Hepatocyte (in vitro differentiated cells): ENCODE results near the gene COMT. TPM values are rescaled to one million over a fixed set of nuclear protein-coding genes. Genes with fewer than 3 reads are reported as not detected.

Experiments
- DNase-seq: peaks from one replicate; pipeline ENCODE4 v3.0.0-alpha.2; 2016; ENCODE audit warnings: low spot score
- H2AFZ ChIP-seq: fragments of 200-600 bp; sonication (generic); 2 replicates; pipeline ENCODE4 v1.6.0; 2016; ENCODE audit warnings: antibody characterized with exemption, mild to moderate bottlenecking
- H3K27ac ChIP-seq: fragments of 200-600 bp; sonication (generic); 2 replicates; pipeline ENCODE4 v1.5.1; 2016; ENCODE audit warnings: mild to moderate bottlenecking
- H3K27me3 ChIP-seq: fragments of 200-600 bp; sonication (generic); 2 replicates; pipeline ENCODE4 v1.6.1; 2016
- H3K36me3 ChIP-seq: fragments of 200-600 bp; sonication (generic); replicated peaks from 2 replicates; pipeline ENCODE4 v1.5.1; 2016; ENCODE audit warnings: low read depth; ENCODE audit not compliant: insufficient read depth
- H3K4me1 ChIP-seq: fragments of 200-600 bp; sonication (generic); 2 replicates; pipeline ENCODE4 v1.5.1; 2016; ENCODE audit warnings: mild to moderate bottlenecking, moderate library complexity; ENCODE audit not compliant: insufficient read depth
- H3K4me2 ChIP-seq: fragments of 200-600 bp; sonication (generic); 2 replicates; pipeline ENCODE4 v1.6.0; 2016
- H3K4me3 ChIP-seq: fragments of 200-600 bp; sonication (generic); 2 replicates; pipeline ENCODE4 v1.5.1; 2016; ENCODE audit warnings: mild to moderate bottlenecking
- H3K79me2 ChIP-seq: fragments of 200-600 bp; sonication (generic); 2 replicates; pipeline ENCODE4 v1.6.0; 2017; ENCODE audit warnings: mild to moderate bottlenecking
- H3K9me2 ChIP-seq: fragments of 200-600 bp; sonication (generic); replicated peaks from 2 replicates; pipeline ENCODE4 v1.6.0; 2017; ENCODE audit warnings: mild to moderate bottlenecking; ENCODE audit not compliant: insufficient read depth
- H3K9me3 ChIP-seq: fragments of 200-600 bp; sonication (generic); 2 replicates; pipeline ENCODE4 v1.5.1; 2016; ENCODE audit warnings: low read depth, mild to moderate bottlenecking
- H4K20me1 ChIP-seq: fragments of 200-600 bp; sonication (generic); 2 replicates; pipeline ENCODE4 v1.6.0; 2016; ENCODE audit warnings: mild to moderate bottlenecking; ENCODE audit not compliant: insufficient read depth, poor library complexity, severe bottlenecking
- EZH2 ChIP-seq: fragments of 200-600 bp; sonication (generic); IDR thresholded peaks from 2 replicates; pipeline ENCODE4 v1.6.1; 2016; ENCODE audit warnings: antibody characterized with exemption, mild to moderate bottlenecking, borderline replicate concordance
- EZH2phosphoT487 ChIP-seq: fragments of 200-600 bp; sonication (generic); IDR thresholded peaks from one replicate; pipeline ENCODE4 v1.6.1; 2018; ENCODE audit warnings: antibody characterized with exemption, mild to moderate bottlenecking, low read depth, moderate library complexity; ENCODE audit not compliant: unreplicated experiment, severe bottlenecking
- WGBS: methylation state at CpG from one replicate; pipeline ENCODE4 v1.1.6; 2016; ENCODE audit warnings: low lambda C conversion rate; ENCODE audit errors: missing lambda C conversion rate; 5-methylcytosine and 5-hydroxymethylcytosine counted together
- polyA plus RNA-seq: library from polyadenylated mRNA; unstranded; fragments of >200 nt; fragmentation: Nextera tagmentation; extraction: Ambion mirVana; gene quantifications from 2 replicates; pipeline ENCODE4 v1.2.1, GENCODE V29; 2016
- total RNA-seq: library from RNA; depleted of rRNA; stranded (reverse); fragments of >200 nt; gene quantifications from 2 replicates; pipeline ENCODE4 v1.2.3, GENCODE V29; 2014
- TF ChIP-seq, protein P1 (sequence below): fragments of 200-600 bp; sonication (generic); IDR thresholded peaks from 2 replicates; pipeline ENCODE4 v1.5.1; 2016; ENCODE audit warnings: antibody characterized with exemption, mild to moderate bottlenecking; ENCODE audit not compliant: poor library complexity

Gene COMT
- total and polyA plus RNA-seq, 2 experiments from 2014 or later: 74.5 to 153 TPM

DNA sequence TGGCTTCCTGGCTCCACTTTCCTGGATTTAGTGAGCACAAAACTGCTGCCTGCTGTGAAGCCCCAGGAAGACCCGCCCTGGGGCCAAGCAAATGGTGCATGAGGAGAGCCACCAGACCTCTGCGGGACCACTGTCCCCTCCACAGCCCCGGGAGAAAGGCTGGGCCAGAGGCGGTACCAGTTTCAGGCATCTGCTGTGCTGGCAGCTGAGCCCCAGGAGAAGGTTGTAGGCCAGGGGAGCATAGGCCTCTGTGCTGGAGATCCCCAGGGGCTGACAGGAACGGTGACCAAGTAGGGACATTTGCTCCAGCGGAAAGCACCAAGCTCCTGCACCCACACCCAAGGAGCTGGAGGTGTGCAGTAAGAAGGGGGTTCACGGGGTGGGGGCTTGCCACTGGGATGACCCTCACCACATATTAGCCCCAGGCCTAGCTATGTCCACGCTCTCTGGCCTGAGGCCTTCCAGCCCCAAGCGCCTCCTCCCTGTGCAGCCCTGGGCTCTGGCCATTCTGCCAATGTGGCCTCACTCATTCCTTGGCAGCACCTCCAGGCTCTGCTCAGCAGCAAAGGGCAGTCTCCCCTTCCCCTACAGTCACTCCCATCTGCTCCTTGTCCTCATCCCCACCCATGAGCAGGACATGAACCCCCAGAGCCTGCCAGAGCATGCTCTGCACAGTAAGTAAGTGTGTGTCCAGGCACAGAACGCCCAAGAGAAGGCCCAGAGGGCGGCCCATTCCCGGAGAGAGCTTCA, 24.0 kb upstream of the COMT start:
- no peak overlapping the region for H3K4me3 ChIP-seq
- TF ChIP-seq EZH2phosphoT487 (no peak), EZH2 (no peak)
- TF ChIP-seq, protein P1, sequence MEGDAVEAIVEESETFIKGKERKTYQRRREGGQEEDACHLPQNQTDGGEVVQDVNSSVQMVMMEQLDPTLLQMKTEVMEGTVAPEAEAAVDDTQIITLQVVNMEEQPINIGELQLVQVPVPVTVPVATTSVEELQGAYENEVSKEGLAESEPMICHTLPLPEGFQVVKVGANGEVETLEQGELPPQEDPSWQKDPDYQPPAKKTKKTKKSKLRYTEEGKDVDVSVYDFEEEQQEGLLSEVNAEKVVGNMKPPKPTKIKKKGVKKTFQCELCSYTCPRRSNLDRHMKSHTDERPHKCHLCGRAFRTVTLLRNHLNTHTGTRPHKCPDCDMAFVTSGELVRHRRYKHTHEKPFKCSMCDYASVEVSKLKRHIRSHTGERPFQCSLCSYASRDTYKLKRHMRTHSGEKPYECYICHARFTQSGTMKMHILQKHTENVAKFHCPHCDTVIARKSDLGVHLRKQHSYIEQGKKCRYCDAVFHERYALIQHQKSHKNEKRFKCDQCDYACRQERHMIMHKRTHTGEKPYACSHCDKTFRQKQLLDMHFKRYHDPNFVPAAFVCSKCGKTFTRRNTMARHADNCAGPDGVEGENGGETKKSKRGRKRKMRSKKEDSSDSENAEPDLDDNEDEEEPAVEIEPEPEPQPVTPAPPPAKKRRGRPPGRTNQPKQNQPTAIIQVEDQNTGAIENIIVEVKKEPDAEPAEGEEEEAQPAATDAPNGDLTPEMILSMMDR: no peak
- 87% methylated on average over 12 of the region's 12 CpGs for WGBS
- H3K9me2 ChIP-seq: no peaks in the 10 kb centered on the region
- H3K4me2 ChIP-seq: no peak overlapping the region
- H3K9me3 ChIP-seq: no peaks in the 10 kb centered on the region
- H3K36me3 ChIP-seq: no peaks in the 10 kb centered on the region
- no peaks in the 10 kb centered on the region for H3K27me3 ChIP-seq
- no peak overlapping the region for H3K27ac ChIP-seq
- no peak for DNase-seq
- H2AFZ ChIP-seq: no peak overlapping the region
- no peaks in the 10 kb centered on the region for H4K20me1 ChIP-seq
- H3K4me1 ChIP-seq: no peaks in the 10 kb centered on the region
- H3K79me2 ChIP-seq: no peaks in the 10 kb centered on the region

DNA sequence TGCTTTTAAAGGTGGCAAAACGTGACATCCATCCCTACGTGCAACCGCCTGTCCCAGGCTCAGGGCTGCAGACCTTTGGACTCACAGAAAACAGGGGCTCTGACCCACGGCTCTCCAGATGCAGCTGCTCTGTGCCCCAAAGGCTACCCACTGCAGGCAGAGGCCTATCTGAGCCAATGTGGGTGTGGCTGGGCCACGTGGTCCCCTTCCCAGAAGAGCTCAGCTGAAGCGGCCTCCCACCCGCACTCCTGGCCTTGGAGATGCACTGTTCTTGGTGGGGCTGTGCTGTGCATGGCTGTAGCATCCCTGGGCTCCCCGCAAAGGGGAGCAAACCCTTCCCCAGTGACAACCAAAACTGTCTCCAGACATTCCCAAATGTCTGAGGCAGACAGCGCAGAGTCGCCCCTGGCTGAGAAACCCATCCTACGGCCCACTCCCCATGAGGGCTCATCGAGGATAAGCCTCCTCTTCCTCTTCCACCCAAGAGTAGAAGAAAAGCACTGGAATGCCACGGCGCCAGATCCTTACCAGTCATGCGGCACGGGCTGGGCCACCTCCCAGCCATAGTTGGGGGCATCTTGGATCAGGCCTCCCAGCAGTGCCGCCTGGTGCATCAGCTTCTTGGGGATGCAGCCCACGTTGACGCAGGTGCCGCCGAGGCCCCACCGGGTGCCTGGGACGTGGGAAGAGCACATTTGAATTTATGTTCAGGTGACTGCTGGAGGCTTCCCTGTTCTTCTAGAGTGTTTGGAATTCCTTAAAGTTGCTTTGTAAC, 23.1 kb upstream of the COMT start:
- TF ChIP-seq, protein P1: no peak
- TF ChIP-seq EZH2phosphoT487: no peak
- no peak for TF ChIP-seq EZH2
- no peaks in the 10 kb centered on the region for H3K79me2 ChIP-seq
- no peak overlapping the region for H3K4me3 ChIP-seq
- no peaks in the 10 kb centered on the region for H3K9me3 ChIP-seq
- DNase-seq: no peak
- H3K4me2 ChIP-seq: no peak overlapping the region
- H3K27ac ChIP-seq: no peak overlapping the region
- no peak overlapping the region for H2AFZ ChIP-seq
- 81% methylated on average over 23 of the region's 23 CpGs for WGBS
- H3K27me3 ChIP-seq: no peaks in the 10 kb centered on the region
- H4K20me1 ChIP-seq: no peaks in the 10 kb centered on the region
- H3K9me2 ChIP-seq: no peaks in the 10 kb centered on the region
- no peaks in the 10 kb centered on the region for H3K36me3 ChIP-seq
- no peaks in the 10 kb centered on the region for H3K4me1 ChIP-seq

DNA sequence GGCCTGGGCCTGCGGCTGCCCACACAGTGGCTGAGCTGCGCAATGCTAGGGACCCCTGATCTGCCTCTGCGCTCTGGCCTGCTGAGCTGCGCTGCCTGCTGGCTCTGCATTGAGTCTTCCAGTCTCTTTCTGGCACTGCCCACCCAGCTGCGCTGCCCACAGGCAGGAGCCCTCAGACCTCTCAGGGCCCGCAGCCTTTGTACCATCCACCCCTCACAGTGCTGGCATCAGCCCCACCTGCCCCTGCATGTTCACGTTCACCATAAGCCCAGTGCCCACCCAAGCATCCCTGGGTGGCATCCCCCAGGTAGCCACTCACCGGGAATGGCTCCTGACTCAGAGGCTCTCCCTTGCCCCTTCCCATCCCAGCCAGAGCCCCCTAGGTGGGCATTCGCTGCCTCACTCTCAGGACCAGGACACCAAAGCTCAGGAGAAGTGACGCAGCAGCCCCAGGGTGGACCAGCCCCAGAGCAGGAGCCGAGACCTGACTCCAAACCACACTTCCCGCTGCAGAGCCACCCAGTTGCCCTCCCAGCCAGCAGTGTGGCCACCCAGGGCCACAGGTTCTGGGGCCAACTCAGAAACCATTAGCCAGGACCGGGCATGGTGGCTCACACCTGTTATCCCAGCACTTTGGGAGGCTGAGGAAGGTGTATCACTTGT, 21.7 kb upstream of the COMT start:
- no peak overlapping the region for H3K27ac ChIP-seq
- H3K4me2 ChIP-seq: no peak overlapping the region
- no peak overlapping the region for H3K4me3 ChIP-seq
- WGBS: 93% methylated on average over 13 of the region's 13 CpGs
- no peaks in the 10 kb centered on the region for H3K79me2 ChIP-seq
- H3K9me3 ChIP-seq: no peaks in the 10 kb centered on the region
- H4K20me1 ChIP-seq: no peaks in the 10 kb centered on the region
- no peaks in the 10 kb centered on the region for H3K27me3 ChIP-seq
- H3K4me1 ChIP-seq: no peaks in the 10 kb centered on the region
- DNase-seq: no peak
- no peak for TF ChIP-seq EZH2phosphoT487
- no peak for TF ChIP-seq EZH2
- TF ChIP-seq, protein P1: no peak
- no peaks in the 10 kb centered on the region for H3K36me3 ChIP-seq
- H3K9me2 ChIP-seq: no peaks in the 10 kb centered on the region
- no peak overlapping the region for H2AFZ ChIP-seq
